GM19025 (cell line): Measurements from ENCODE around the gene TMEM11.

ENCODE experiments used
- ATAC-seq: cut with Tn5 transposase; IDR thresholded peaks from one replicate; pipeline ENCODE4 v1.9.1; 2021; ENCODE audit warnings: mild to moderate bottlenecking, low read depth, moderate library complexity; ENCODE audit not compliant: unreplicated experiment

The TMEM11 gene

DNA sequence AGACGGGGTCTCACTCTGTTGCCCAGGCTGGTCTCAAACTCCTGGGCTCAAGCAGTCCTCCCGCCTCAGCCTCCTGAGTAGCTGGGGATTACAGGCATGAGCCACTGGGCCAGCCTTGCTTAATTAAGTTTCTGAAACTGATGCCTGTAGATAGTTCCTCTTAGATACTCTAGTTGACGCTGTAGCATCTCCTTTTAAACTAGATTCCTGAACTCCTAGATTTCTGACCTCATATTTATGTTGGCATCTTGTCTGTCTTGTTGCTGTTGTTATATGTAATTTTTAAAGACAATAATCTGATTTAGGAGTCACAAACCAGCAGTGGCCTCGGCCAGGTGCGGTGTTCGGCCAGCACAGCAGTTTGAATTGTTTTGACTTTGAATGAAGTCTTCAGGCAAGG lies 49.7 kb downstream of the TMEM11 start:
- no peak for ATAC-seq

DNA sequence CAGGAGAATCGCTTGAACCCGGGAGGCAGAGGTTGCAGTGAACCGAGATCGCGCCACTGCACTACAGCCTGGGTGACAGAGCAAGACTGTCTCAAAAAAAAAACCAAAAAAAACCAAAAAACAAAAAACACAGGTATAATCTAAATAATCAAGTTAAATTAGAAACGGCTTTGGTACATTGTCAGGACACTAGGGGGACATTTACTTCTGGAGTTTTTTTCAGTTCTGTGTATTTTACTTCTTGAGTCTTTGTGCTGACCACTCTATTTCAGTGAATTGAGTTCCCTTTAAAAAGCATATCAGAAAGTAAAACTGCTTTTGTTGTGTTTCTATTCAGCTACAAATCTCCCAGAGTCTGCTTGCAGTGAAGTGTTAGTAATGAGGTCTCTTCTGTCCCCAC lies 50.9 kb downstream of the TMEM11 start:
- no peak for ATAC-seq

DNA sequence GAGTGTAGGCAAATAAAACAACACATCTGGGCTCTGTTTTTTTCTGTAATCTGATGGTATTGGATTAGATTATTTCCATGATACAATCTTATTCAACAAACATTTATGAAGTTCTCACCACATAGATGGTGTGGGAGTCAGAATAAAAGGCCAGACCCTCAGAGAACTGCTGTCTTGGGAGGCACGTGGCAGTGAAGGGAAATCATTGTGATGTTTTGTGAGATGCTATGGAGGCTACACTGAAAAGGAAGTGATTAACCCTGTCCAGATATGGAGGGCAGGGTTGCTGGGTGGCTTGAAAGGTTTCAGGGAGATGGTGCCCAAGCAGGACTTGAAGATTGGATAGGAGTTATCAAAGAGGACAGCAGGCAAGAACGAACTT lies 51.6 kb downstream of the TMEM11 start:
- no peak for ATAC-seq

DNA sequence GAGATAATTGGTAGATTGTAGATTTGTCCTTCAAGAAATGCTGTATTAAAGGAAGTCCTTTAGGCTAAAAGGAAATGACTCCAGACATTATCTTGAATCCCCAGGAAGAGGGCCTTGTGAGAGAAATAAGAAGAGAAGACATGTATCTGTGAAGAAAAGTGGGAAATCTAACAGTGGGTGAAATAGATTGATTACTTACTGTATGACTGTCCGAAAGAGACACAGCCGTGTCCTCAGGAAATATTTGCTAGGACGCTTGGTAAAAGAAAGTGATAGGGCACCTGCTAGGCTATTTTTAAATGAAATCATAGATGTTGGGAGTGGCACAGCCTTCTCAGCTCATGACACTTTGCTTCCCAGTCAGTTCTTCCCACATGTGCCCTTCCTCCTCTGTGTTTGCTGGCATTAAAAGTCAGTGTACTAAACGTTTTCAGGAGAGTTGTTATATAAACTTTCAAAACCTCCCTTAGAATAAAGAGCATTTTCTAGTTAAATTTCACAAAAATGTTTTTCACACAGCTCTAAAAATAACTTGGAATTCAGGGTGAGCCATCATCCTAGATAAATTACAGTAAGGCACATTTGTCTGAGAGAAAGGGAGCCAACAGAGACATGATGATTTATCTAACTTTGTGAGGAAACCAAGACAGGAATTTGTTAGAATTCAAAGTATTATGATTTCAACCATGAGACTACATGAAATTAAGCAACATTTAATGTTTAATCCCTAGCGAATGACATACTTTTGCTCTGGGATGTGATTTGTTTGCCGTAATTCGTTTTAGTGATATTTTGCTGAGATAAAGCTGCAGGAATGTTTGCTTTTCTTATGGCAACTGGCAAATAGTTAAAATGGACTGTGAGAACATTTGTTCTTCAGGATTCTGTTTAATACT lies 52.2 kb downstream of the TMEM11 start:
- ATAC-seq, result no peak

DNA sequence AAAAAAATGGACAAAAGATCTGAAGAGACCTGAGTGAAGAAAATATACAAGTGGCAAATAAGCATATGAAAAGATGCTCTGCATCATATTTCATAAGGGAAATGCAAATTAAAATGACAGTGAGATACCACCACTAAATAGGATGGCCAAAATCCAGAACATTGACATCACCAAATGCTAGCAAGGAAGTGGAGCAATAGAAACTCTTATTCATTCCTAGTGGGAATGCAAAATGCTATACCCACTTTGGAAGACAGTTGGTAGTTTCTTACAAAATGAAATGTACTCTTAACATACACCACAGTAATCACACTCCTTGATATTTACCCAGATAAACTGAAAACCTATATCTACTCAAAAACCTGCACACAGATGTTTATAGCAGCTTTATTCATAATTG lies 53.6 kb downstream of the TMEM11 start:
- no peak for ATAC-seq

DNA sequence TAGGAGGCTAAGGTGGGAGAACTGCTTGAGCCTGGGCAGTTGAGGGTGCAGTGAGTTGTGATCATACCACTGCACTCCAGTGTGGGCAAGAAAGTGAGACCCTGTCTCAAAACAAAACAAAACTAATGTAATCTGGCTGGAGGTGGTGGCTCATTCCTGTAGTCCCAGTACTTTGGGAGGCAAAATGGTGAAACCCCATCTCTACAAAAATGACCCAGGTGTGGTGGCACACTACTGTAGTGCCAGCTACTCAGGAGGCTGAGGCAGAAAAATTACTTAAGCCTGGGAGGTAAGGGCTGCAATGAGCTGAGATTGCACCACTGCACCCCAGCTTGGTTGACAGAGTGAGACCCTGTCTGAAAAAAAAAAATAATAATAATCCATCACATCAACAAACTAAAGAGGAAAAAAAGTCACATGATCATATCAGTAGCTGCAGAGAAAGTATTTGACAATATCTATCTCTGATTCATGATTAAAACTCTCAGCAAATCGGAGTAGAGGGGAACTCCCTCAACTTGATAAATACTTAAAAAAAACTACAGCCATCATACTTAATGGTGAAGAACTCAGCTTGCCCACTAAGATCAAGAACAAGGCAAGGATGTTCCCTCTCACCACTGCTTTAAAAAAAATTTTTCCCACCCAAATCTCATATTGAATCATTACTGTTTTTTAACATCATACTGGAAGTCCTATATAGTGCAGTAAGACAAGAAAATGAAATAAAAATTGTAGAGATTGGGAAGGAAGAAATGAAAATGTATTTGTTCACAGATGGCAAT lies 56.2 kb downstream of the TMEM11 start:
- no peak for ATAC-seq

DNA sequence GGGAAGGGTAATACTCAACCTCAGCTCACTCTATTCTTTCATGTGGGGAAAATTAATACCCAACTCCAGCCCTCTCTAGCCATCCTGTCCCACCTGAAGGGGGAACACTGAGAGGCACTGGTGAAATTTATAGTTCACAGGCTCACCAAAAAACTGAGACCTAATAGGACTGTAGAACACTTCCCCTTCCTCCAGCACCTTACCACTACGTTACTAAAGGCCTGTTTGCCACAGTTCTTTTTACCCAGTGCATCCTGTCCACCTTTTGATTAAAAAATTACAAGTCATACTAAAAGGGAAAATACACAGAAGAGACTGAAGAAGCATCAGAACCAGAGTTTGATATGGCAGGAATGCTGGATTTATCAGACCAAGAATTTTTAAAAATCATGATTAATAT lies 61.2 kb downstream of the TMEM11 start:
- ATAC-seq, result no peak

DNA sequence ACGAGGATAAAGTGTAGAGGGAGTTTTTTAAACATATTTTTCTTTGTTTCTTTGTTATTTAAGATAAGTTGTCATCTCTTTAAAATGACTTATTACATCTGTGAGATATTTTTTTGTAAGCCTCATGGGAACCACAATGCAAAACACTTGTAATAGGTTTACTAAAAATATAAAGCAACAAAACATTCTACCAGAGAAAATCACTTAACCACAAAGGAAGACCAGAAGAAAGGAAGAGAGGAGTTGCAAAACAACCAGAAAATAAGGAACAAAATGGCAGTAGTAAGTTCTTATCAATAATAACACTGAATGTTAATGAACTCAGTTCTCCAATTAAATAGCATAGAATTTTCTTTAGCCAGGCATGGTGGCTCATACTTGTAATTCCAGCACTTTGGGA lies 64.3 kb downstream of the TMEM11 start:
- no peak for ATAC-seq
